ENCODE results near the gene LY6G6C. TPM values are rescaled to one million over a fixed set of nuclear protein-coding genes. Genes with fewer than 3 reads are reported as not detected.

Gene LY6G6C
- total and polyA plus RNA-seq, 9 donors = 0.17 to 4.9 (median 1.0) TPM; not detected in 6

GRCh38 chr6:31702819-31703716, 18.5 kb downstream of the LY6G6C start, which contains the start of gene ABHD16A:
TSS of gene ABHD16A (minus strand) at chr6:31703324. CDS start at chr6:31703281, 43 bp downstream.
- peak; percentile 98 for TF ChIP-seq POLR2A (IDR thresholded peaks at IDR 0.05)
- no peak for TF ChIP-seq EP300 (IDR thresholded peaks at IDR 0.05)
- TF ChIP-seq CTCF (IDR thresholded peaks at IDR 0.05) = peak in 2 of 3 donors; percentile 19 to 35
- peak; percentile 98 to 99 (median 99) for DNase-seq
- intact Hi-C loops (cut with DNase I) = loop anchor here in 1 of 4 donors (2.0 kb wide), 1 partner anchor 26 kb away; the partner anchor contains the start of gene DDAH2

GRCh38 chr6:31702405-31702818, 19.1 kb downstream of the LY6G6C start:
- H3K9me3 ChIP-seq = no peaks in the 10 kb centered on the region
- H3K4me3 ChIP-seq = peak overlapping the region; percentile 58
- H3K36me3 ChIP-seq = no peaks in the 10 kb centered on the region
- WGBS, 3 donors = 0% methylated on average over 10 of the region's 10 CpGs
- TF ChIP-seq EP300 (IDR thresholded peaks at IDR 0.05) = no peak
- TF ChIP-seq POLR2A (IDR thresholded peaks at IDR 0.05) = no peak
- TF ChIP-seq CTCF (IDR thresholded peaks at IDR 0.05) = no peak
- H3K4me1 ChIP-seq (ENCODE audit: insufficient read depth) = peaks cover 11% of the 10 kb centered on the region
- H3K27me3 ChIP-seq = no peaks in the 10 kb centered on the region
- no peak for DNase-seq
- intact Hi-C loops (cut with DNase I) = loop anchor here in 1 of 4 donors (2.0 kb wide), 1 partner anchor 26 kb away; the partner anchor contains the start of gene DDAH2
- H3K27ac ChIP-seq = peak overlapping the region; percentile 87 to 99

More at GRCh38 chr6:31702819-31703716, 18.5 kb downstream of the LY6G6C start, which contains the start of gene ABHD16A:
- H3K4me1 ChIP-seq (ENCODE audit: insufficient read depth) = peaks cover 11% of the 10 kb centered on the region
- H3K9me3 ChIP-seq = no peaks in the 10 kb centered on the region
- WGBS, 3 donors = 0 to 1% (median 1%) methylated on average over 54 of the region's 54 CpGs
- H3K36me3 ChIP-seq = no peaks in the 10 kb centered on the region
- peak within 1 kb of the TSS; percentile 87 to 99 for H3K27ac ChIP-seq
- H3K27me3 ChIP-seq = no peaks in the 10 kb centered on the region
- peak within 1 kb of the TSS; percentile 58 for H3K4me3 ChIP-seq

- no peaks in the 10 kb centered on the region for H3K9me3 ChIP-seq
- no peaks in the 10 kb centered on the region for H3K36me3 ChIP-seq
- peak overlapping the region; percentile 87 to 99 for H3K27ac ChIP-seq
- H3K27me3 ChIP-seq = no peaks in the 10 kb centered on the region
- intact Hi-C loops (cut with DNase I) = loop anchor here in 1 of 4 donors (2.0 kb wide), 1 partner anchor 27 kb away; the partner anchor contains the start of gene DDAH2
- TF ChIP-seq POLR2A (IDR thresholded peaks at IDR 0.05) (no peak), CTCF (IDR thresholded peaks at IDR 0.05) (no peak), EP300 (IDR thresholded peaks at IDR 0.05) (no peak)
- peak in 1 of 5 donors; percentile 33 for DNase-seq
- peak overlapping the region; percentile 58 for H3K4me3 ChIP-seq
- 23 to 31% (median 23%) methylated on average over 7 of the region's 7 CpGs for WGBS, 3 donors
- H3K4me1 ChIP-seq (ENCODE audit: insufficient read depth) = peaks cover 11% of the 10 kb centered on the region
Measured at GRCh38 chr6:31701666-31702404, 19.7 kb downstream of the LY6G6C start.

GRCh38 chr6:31700740-31701401, 20.7 kb downstream of the LY6G6C start:
- H3K36me3 ChIP-seq = no peaks in the 10 kb centered on the region
- TF ChIP-seq EP300 (IDR thresholded peaks at IDR 0.05) (no peak), CTCF (IDR thresholded peaks at IDR 0.05) (no peak), POLR2A (IDR thresholded peaks at IDR 0.05) (no peak)
- no peak overlapping the region for H3K27ac ChIP-seq
- WGBS, 3 donors = 86 to 89% (median 87%) methylated on average over 5 of the region's 5 CpGs
- DNase-seq = no peak
- peaks cover 11% of the 10 kb centered on the region for H3K4me1 ChIP-seq (ENCODE audit: insufficient read depth)
- no peaks in the 10 kb centered on the region for H3K27me3 ChIP-seq
- intact Hi-C loops (cut with DNase I) = no loop called here
- H3K4me3 ChIP-seq = no peak overlapping the region
- H3K9me3 ChIP-seq = no peaks in the 10 kb centered on the region
